ENCODE data around the gene C3orf49.

The C3orf49 gene

DNA sequence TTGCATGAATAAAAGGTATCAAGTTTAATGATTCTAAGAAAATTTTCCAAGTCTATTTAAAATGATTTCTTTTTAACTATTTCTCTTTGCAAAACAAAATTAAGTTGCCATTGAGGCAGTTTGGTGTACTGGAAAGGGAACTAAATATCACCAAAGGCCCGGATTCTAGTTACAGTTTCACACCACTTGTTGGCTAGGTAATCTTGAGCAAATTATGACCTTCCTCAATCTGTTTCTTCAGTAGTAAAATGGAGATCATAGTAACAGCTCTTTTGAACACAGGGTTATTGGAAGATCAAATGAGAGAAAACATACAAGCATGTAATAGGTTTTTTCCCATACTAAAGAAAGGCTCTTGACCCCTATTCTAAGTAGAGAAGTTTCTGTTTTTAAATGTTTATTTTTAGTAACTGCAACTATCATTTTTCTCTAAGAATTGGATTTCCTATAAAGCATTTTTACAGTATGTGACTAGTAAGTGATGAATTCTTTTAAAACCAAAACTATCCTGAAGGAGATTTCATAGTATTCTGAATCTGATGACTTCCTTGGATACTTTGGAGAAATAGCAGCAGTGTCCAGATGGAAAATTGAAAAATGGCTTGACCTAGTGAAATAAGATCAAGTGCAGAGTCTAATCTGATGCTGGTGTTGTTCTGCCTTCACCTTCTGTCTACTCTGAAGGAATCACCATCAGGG is 77.4 kb downstream of the C3orf49 start:
- TF ChIP-seq, protein P1, sequence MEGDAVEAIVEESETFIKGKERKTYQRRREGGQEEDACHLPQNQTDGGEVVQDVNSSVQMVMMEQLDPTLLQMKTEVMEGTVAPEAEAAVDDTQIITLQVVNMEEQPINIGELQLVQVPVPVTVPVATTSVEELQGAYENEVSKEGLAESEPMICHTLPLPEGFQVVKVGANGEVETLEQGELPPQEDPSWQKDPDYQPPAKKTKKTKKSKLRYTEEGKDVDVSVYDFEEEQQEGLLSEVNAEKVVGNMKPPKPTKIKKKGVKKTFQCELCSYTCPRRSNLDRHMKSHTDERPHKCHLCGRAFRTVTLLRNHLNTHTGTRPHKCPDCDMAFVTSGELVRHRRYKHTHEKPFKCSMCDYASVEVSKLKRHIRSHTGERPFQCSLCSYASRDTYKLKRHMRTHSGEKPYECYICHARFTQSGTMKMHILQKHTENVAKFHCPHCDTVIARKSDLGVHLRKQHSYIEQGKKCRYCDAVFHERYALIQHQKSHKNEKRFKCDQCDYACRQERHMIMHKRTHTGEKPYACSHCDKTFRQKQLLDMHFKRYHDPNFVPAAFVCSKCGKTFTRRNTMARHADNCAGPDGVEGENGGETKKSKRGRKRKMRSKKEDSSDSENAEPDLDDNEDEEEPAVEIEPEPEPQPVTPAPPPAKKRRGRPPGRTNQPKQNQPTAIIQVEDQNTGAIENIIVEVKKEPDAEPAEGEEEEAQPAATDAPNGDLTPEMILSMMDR (IDR thresholded peaks at IDR 0.05; ENCODE audit: low read depth, low read length) = no peak
- H3K4me3 ChIP-seq (ENCODE audit: low read depth, low read length) = no peak overlapping the region
